ENCODE results near the gene LTB. TPM values are rescaled to one million over a fixed set of nuclear protein-coding genes. Genes with fewer than 3 reads are reported as not detected.

LTB gene
- total RNA-seq, 1 experiment from 2014 or later = not detected

GRCh38 chr6:31531771-31532643 lies 50.2 kb downstream of the LTB start:
- Histone ChIP-seq H2BK120ac (ENCODE audit: low read depth, low read length, poor library complexity, severe bottlenecking) (no peak overlapping the region), H2BK5ac (ENCODE audit: insufficient read length, low read length) (no peak overlapping the region), H3K56ac (ENCODE audit: insufficient read length, low read depth, low read length) (no peak overlapping the region), H4K91ac (ENCODE audit: insufficient read length, low read depth, low read length) (no peak overlapping the region), H3K14ac (ENCODE audit: insufficient read depth, low read length) (no peak overlapping the region), H3K18ac (ENCODE audit: insufficient read length, low read depth, low read length) (no peak overlapping the region), H3K27ac (ENCODE audit: insufficient read length, low read depth, low read length) (no peak overlapping the region), H2BK15ac (ENCODE audit: low read depth, low read length) (no peak overlapping the region), H3K23ac (ENCODE audit: insufficient read length, low read depth, low read length) (no peak overlapping the region), H4K20me1 (ENCODE audit: control insufficient read depth, insufficient read depth, insufficient read length) (peaks cover 4% of the 10 kb centered on the region), H3K23me2 (ENCODE audit: insufficient read length, low read depth, low read length, poor library complexity, severe bottlenecking) (no peaks in the 10 kb centered on the region), H2BK12ac (ENCODE audit: insufficient read length, low read depth, low read length) (no peak overlapping the region), H3K79me2 (ENCODE audit: insufficient read depth, low read length) (no peaks in the 10 kb centered on the region; the same call in 1 of the 2 replicates), H2BK20ac (ENCODE audit: low read depth, low read length, poor library complexity, severe bottlenecking) (no peak overlapping the region), H3K27me3 (ENCODE audit: insufficient read depth, low read length) (no peaks in the 10 kb centered on the region), H3K4me2 (ENCODE audit: insufficient read depth, insufficient read length, low read length) (no peak overlapping the region), H3K4ac (ENCODE audit: low read depth, low read length) (no peak overlapping the region), H3K4me1 (ENCODE audit: insufficient read depth, low read length) (no peaks in the 10 kb centered on the region; the same call in 1 of the 2 replicates), H3K9ac (ENCODE audit: extremely low read depth, insufficient read length, low read length) (no peak overlapping the region), H3K79me1 (ENCODE audit: insufficient read depth, low read depth, low read length, poor library complexity, severe bottlenecking) (peaks cover 11% of the 10 kb centered on the region), H4K5ac (ENCODE audit: insufficient read length, low read depth, low read length) (no peak overlapping the region), H3T11ph (ENCODE audit: low read length) (no peak overlapping the region), H2AK5ac (ENCODE audit: insufficient read length, low read length) (no peak overlapping the region), H3K9me3 (ENCODE audit: control insufficient read depth, low read depth, low read length) (no peaks in the 10 kb centered on the region), H4K8ac (replicated peaks; ENCODE audit: insufficient read length, low read depth, low read length) (no peak overlapping the region), H2AFZ (ENCODE audit: low read length) (no peak overlapping the region)
- TF ChIP-seq, protein P1, sequence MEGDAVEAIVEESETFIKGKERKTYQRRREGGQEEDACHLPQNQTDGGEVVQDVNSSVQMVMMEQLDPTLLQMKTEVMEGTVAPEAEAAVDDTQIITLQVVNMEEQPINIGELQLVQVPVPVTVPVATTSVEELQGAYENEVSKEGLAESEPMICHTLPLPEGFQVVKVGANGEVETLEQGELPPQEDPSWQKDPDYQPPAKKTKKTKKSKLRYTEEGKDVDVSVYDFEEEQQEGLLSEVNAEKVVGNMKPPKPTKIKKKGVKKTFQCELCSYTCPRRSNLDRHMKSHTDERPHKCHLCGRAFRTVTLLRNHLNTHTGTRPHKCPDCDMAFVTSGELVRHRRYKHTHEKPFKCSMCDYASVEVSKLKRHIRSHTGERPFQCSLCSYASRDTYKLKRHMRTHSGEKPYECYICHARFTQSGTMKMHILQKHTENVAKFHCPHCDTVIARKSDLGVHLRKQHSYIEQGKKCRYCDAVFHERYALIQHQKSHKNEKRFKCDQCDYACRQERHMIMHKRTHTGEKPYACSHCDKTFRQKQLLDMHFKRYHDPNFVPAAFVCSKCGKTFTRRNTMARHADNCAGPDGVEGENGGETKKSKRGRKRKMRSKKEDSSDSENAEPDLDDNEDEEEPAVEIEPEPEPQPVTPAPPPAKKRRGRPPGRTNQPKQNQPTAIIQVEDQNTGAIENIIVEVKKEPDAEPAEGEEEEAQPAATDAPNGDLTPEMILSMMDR (conservative IDR thresholded peaks at IDR 0.05) = no peak
- DNase-seq = no peak
- Mint-ChIP-seq H3K36me3 (ENCODE audit: insufficient read depth in 1 of 3, low read depth in 3 of 3) (peaks cover 66 to 76% (median 71%) of the 10 kb centered on the region in 3 experiments), H3K4me1 (peaks cover 23 to 33% of the 10 kb centered on the region in 2 experiments), H3K9me3 (no peaks in the 10 kb centered on the region; a peak in 1 of 5 replicates), H3K4me3 (no peak overlapping the region; a peak in 1 of 5 replicates), H3K27ac (peak overlapping the region in 2 of 3 experiments; percentile 58 to 89; a peak in 3 of 7 replicates), H3K27me3 (ENCODE audit: low read depth) (no peaks in the 10 kb centered on the region)
- WGBS (ENCODE audit: extremely low coverage, insufficient read length, low lambda C conversion rate) = no CpG with 5 or more reads among the region's 9 CpGs
